ENCODE results near the gene SLC9B1.

The SLC9B1 gene

GRCh38 chr4:103011378-103012025 lies 8.0 kb downstream of the SLC9B1 start:
- no peak overlapping the region for H3K14ac ChIP-seq (ENCODE audit: low read length)
- no peaks in the 10 kb centered on the region for H3K36me3 ChIP-seq (replicated peaks in 1 of 2; ENCODE audit: control insufficient read depth in 2 of 2, insufficient read depth in 2 of 2, low read length in 2 of 2)
- H3K18ac ChIP-seq (ENCODE audit: low read length): peak overlapping the region; percentile 6
- H2AK5ac ChIP-seq (ENCODE audit: low read depth, low read length): no peak overlapping the region
- no peak overlapping the region for H4K8ac ChIP-seq (ENCODE audit: low read depth, low read length)
- no peaks in the 10 kb centered on the region for H3K27me3 ChIP-seq (ENCODE audit: control insufficient read depth in 3 of 3, insufficient read depth in 3 of 3, low read depth in 1 of 3, low read length in 3 of 3)
- no peak overlapping the region for H3K4me2 ChIP-seq (ENCODE audit: insufficient read depth, low read length, poor library complexity, severe bottlenecking)
- no peaks in the 10 kb centered on the region for H3K9me3 ChIP-seq (replicated peaks in 1 of 2; ENCODE audit: control insufficient read depth in 2 of 2, insufficient read depth in 1 of 2, low read depth in 1 of 2, low read length in 2 of 2)
- H3K4me3 ChIP-seq (ENCODE audit: low read length in 2 of 2): no peak overlapping the region
- no peak overlapping the region for H2AFZ ChIP-seq (ENCODE audit: low read length)
- H2BK5ac ChIP-seq (ENCODE audit: low read length): no peak overlapping the region
- H3K4me1 ChIP-seq (ENCODE audit: control insufficient read depth in 2 of 2, insufficient read depth in 1 of 2, low read depth in 1 of 2, low read length in 2 of 2): no peaks in the 10 kb centered on the region
- no peak overlapping the region for H4K91ac ChIP-seq (ENCODE audit: low read depth, low read length, poor library complexity)
- no peak for DNase-seq (ENCODE audit: low spot score)
- no peak overlapping the region for H2BK15ac ChIP-seq (ENCODE audit: low read length)
- no peak overlapping the region for H3K27ac ChIP-seq (replicated peaks; ENCODE audit: low read length)
- H2BK120ac ChIP-seq (ENCODE audit: low read depth, low read length): no peak overlapping the region
- no peak overlapping the region for H3K4ac ChIP-seq (ENCODE audit: low read length)
- WGBS, 2 donors (ENCODE audit: extremely low coverage in 2 of 2, insufficient read length in 2 of 2, insufficient replicate concordance in 1 of 2): no CpG with 5 or more reads among the region's 4 CpGs
- H3K9ac ChIP-seq (ENCODE audit: low read depth, low read length, poor library complexity): no peak overlapping the region
- no peak overlapping the region for H3K23ac ChIP-seq (ENCODE audit: low read depth, low read length, poor library complexity)
- no peaks in the 10 kb centered on the region for H3K79me1 ChIP-seq (ENCODE audit: low read depth, low read length)
- no peak overlapping the region for H2BK12ac ChIP-seq (ENCODE audit: low read length)

GRCh38 chr4:103010804-103011203 lies 8.7 kb downstream of the SLC9B1 start:
- Histone ChIP-seq H3K36me3 (replicated peaks in 1 of 2; ENCODE audit: control insufficient read depth in 2 of 2, insufficient read depth in 2 of 2, low read length in 2 of 2) (no peaks in the 10 kb centered on the region), H3K27me3 (ENCODE audit: control insufficient read depth in 3 of 3, insufficient read depth in 3 of 3, low read depth in 1 of 3, low read length in 3 of 3) (no peaks in the 10 kb centered on the region), H3K14ac (ENCODE audit: low read length) (no peak overlapping the region), H3K4me3 (ENCODE audit: low read length in 2 of 2) (no peak overlapping the region), H3K4ac (ENCODE audit: low read length) (no peak overlapping the region), H3K9me3 (replicated peaks in 1 of 2; ENCODE audit: control insufficient read depth in 2 of 2, insufficient read depth in 1 of 2, low read depth in 1 of 2, low read length in 2 of 2) (no peaks in the 10 kb centered on the region), H4K8ac (ENCODE audit: low read depth, low read length) (no peak overlapping the region), H4K91ac (ENCODE audit: low read depth, low read length, poor library complexity) (no peak overlapping the region), H3K27ac (replicated peaks; ENCODE audit: low read length) (no peak overlapping the region), H3K18ac (ENCODE audit: low read length) (no peak overlapping the region), H3K23ac (ENCODE audit: low read depth, low read length, poor library complexity) (no peak overlapping the region), H2BK120ac (ENCODE audit: low read depth, low read length) (no peak overlapping the region), H2AK5ac (ENCODE audit: low read depth, low read length) (no peak overlapping the region), H3K4me1 (ENCODE audit: control insufficient read depth in 2 of 2, insufficient read depth in 1 of 2, low read depth in 1 of 2, low read length in 2 of 2) (no peaks in the 10 kb centered on the region), H2BK15ac (ENCODE audit: low read length) (no peak overlapping the region), H3K79me1 (ENCODE audit: low read depth, low read length) (no peaks in the 10 kb centered on the region), H2AFZ (ENCODE audit: low read length) (no peak overlapping the region), H2BK12ac (ENCODE audit: low read length) (no peak overlapping the region), H3K9ac (ENCODE audit: low read depth, low read length, poor library complexity) (no peak overlapping the region), H3K4me2 (ENCODE audit: insufficient read depth, low read length, poor library complexity, severe bottlenecking) (no peak overlapping the region), H2BK5ac (ENCODE audit: low read length) (no peak overlapping the region)
- DNase-seq (ENCODE audit: low spot score): no peak
- WGBS, 2 donors (ENCODE audit: extremely low coverage in 2 of 2, insufficient read length in 2 of 2, insufficient replicate concordance in 1 of 2): no CpG with 5 or more reads among the region's 1 CpG

GRCh38 chr4:103008875-103009729 lies 10.4 kb downstream of the SLC9B1 start:
- no peak overlapping the region for H2AK5ac ChIP-seq (ENCODE audit: low read depth, low read length)
- H4K91ac ChIP-seq (ENCODE audit: low read depth, low read length, poor library complexity): no peak overlapping the region
- H3K27me3 ChIP-seq (ENCODE audit: control insufficient read depth in 3 of 3, insufficient read depth in 3 of 3, low read depth in 1 of 3, low read length in 3 of 3): no peaks in the 10 kb centered on the region
- no peaks in the 10 kb centered on the region for H3K79me1 ChIP-seq (ENCODE audit: low read depth, low read length)
- H2AFZ ChIP-seq (ENCODE audit: low read length): no peak overlapping the region
- WGBS, 2 donors (ENCODE audit: extremely low coverage in 2 of 2, insufficient read length in 2 of 2, insufficient replicate concordance in 1 of 2): no CpG with 5 or more reads among the region's 15 CpGs
- no peak overlapping the region for H2BK120ac ChIP-seq (ENCODE audit: low read depth, low read length)
- H3K4me1 ChIP-seq (ENCODE audit: control insufficient read depth in 2 of 2, insufficient read depth in 1 of 2, low read depth in 1 of 2, low read length in 2 of 2): no peaks in the 10 kb centered on the region
- H3K18ac ChIP-seq (ENCODE audit: low read length): no peak overlapping the region
- H4K8ac ChIP-seq (ENCODE audit: low read depth, low read length): no peak overlapping the region
- no peak overlapping the region for H3K27ac ChIP-seq (replicated peaks; ENCODE audit: low read length)
- H3K14ac ChIP-seq (ENCODE audit: low read length): no peak overlapping the region
- no peak overlapping the region for H2BK12ac ChIP-seq (ENCODE audit: low read length)
- DNase-seq (ENCODE audit: low spot score): peak; percentile 54
- H3K23ac ChIP-seq (ENCODE audit: low read depth, low read length, poor library complexity): no peak overlapping the region
- no peak overlapping the region for H2BK15ac ChIP-seq (ENCODE audit: low read length)
- H3K9ac ChIP-seq (ENCODE audit: low read depth, low read length, poor library complexity): no peak overlapping the region
- H3K4me3 ChIP-seq (ENCODE audit: low read length in 2 of 2): no peak overlapping the region
- H3K4ac ChIP-seq (ENCODE audit: low read length): no peak overlapping the region
- no peaks in the 10 kb centered on the region for H3K36me3 ChIP-seq (replicated peaks in 1 of 2; ENCODE audit: control insufficient read depth in 2 of 2, insufficient read depth in 2 of 2, low read length in 2 of 2)
- H3K4me2 ChIP-seq (ENCODE audit: insufficient read depth, low read length, poor library complexity, severe bottlenecking): no peak overlapping the region
- H2BK5ac ChIP-seq (ENCODE audit: low read length): no peak overlapping the region
- H3K9me3 ChIP-seq (replicated peaks in 1 of 2; ENCODE audit: control insufficient read depth in 2 of 2, insufficient read depth in 1 of 2, low read depth in 1 of 2, low read length in 2 of 2): no peaks in the 10 kb centered on the region

- DNase-seq (ENCODE audit: low spot score): no peak
- Histone ChIP-seq H2BK12ac (ENCODE audit: low read length) (no peak overlapping the region), H3K9ac (ENCODE audit: low read depth, low read length, poor library complexity) (no peak overlapping the region), H3K4me2 (ENCODE audit: insufficient read depth, low read length, poor library complexity, severe bottlenecking) (no peak overlapping the region), H3K14ac (ENCODE audit: low read length) (no peak overlapping the region), H3K23ac (ENCODE audit: low read depth, low read length, poor library complexity) (no peak overlapping the region), H2AFZ (ENCODE audit: low read length) (no peak overlapping the region), H3K4me1 (ENCODE audit: control insufficient read depth in 2 of 2, insufficient read depth in 1 of 2, low read depth in 1 of 2, low read length in 2 of 2) (no peaks in the 10 kb centered on the region), H3K36me3 (replicated peaks in 1 of 2; ENCODE audit: control insufficient read depth in 2 of 2, insufficient read depth in 2 of 2, low read length in 2 of 2) (no peaks in the 10 kb centered on the region), H2BK120ac (ENCODE audit: low read depth, low read length) (no peak overlapping the region), H4K91ac (ENCODE audit: low read depth, low read length, poor library complexity) (no peak overlapping the region), H2BK5ac (ENCODE audit: low read length) (no peak overlapping the region), H4K8ac (ENCODE audit: low read depth, low read length) (no peak overlapping the region), H3K27ac (replicated peaks; ENCODE audit: low read length) (no peak overlapping the region), H3K18ac (ENCODE audit: low read length) (no peak overlapping the region), H2BK15ac (ENCODE audit: low read length) (no peak overlapping the region), H3K4ac (ENCODE audit: low read length) (no peak overlapping the region), H3K4me3 (ENCODE audit: low read length in 2 of 2) (no peak overlapping the region), H3K9me3 (replicated peaks in 1 of 2; ENCODE audit: control insufficient read depth in 2 of 2, insufficient read depth in 1 of 2, low read depth in 1 of 2, low read length in 2 of 2) (no peaks in the 10 kb centered on the region), H3K79me1 (ENCODE audit: low read depth, low read length) (no peaks in the 10 kb centered on the region), H3K27me3 (ENCODE audit: control insufficient read depth in 3 of 3, insufficient read depth in 3 of 3, low read depth in 1 of 3, low read length in 3 of 3) (no peaks in the 10 kb centered on the region), H2AK5ac (ENCODE audit: low read depth, low read length) (no peak overlapping the region)
- WGBS, 2 donors (ENCODE audit: extremely low coverage in 2 of 2, insufficient read length in 2 of 2, insufficient replicate concordance in 1 of 2): no CpG with 5 or more reads among the region's 2 CpGs
These were observed 17.0 kb downstream of the SLC9B1 start for GRCh38 chr4:103002551-103002950.

Data from neuronal stem cell (in vitro differentiated cells).